Smooth muscle cell of bladder (primary cell): ENCODE data around the gene OR14C36. TPM values are rescaled to one million over a fixed set of nuclear protein-coding genes. Genes with fewer than 3 reads are reported as not detected.

Experiments
- total RNA-seq: library from RNA; depleted of rRNA; stranded (reverse); fragments of >200 nt; gene quantifications from 2 replicates; pipeline ENCODE4 v1.2.3, GENCODE V29; 2014

The OR14C36 gene, protein sequence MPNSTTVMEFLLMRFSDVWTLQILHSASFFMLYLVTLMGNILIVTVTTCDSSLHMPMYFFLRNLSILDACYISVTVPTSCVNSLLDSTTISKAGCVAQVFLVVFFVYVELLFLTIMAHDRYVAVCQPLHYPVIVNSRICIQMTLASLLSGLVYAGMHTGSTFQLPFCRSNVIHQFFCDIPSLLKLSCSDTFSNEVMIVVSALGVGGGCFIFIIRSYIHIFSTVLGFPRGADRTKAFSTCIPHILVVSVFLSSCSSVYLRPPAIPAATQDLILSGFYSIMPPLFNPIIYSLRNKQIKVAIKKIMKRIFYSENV
- total RNA-seq: not detected in 2 replicates

DNA sequence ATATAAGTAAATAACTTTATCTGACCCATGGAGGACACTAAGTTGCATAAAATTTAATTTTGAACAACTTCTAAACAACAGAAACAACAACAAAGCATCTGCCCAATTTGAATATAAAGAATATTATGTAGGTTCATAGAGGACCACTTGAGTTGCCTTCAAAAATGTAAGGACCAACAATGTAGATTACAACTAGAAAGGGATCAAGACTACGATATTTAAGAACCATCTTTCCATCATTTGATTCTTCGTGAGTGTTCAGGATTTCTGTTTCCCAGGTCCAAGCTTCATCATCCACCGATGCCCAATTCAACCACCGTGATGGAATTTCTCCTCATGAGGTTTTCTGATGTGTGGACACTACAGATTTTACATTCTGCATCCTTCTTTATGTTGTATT is at the start of gene OR14C36:
OR14C36 (plus strand) TSS at position 301 of the 400 bp plus-strand sequence; CDS start at position 301, 0 bp downstream.

DNA sequence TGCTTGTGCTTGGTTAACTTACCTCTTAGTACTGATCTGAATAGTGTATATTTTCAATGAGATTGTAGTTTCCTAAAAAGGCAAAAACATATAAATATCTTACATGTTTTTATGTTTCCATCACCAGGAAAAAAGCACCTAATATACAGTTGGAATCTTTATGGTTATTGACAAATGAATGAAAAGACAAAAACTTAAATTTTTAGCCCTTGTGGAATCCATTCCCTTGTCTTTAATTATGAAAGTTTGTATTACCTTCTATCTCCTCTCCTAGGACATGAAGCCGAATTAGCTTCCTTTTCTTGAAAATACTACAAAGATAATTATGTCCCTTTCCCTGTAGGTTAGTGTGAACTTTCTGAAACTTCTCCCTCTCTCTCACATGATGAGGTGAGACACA is 45.3 kb upstream of the OR14C36 start, which contains the start of gene OR2T12:
OR2T12 (minus strand) TSS at position 101 of the 400 bp plus-strand sequence. CDS start 7,846 bp downstream, outside the sequence.

DNA sequence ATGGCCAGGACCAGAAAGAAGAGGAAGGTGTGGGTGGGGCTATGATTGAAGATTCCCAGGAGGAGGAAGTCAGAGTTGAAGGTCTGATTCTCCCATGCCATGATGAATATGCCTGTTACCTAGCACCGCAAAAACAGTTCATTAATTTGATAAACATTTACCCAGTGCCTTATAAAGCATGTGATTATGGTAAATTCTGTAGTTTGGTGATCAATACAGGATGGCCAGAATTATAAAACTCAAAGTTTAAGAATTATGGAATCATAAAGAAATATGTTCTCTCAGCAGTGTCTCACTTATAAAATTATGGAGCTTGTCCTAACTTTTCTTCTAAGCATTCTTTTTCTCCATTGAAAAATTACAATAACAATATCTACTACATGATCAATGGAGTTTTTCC is 24.1 kb upstream of the OR14C36 start, which contains the start of gene OR2M7:
OR2M7 (minus strand) TSS at position 101 of the 400 bp plus-strand sequence; CDS start at position 101, 0 bp downstream.

DNA sequence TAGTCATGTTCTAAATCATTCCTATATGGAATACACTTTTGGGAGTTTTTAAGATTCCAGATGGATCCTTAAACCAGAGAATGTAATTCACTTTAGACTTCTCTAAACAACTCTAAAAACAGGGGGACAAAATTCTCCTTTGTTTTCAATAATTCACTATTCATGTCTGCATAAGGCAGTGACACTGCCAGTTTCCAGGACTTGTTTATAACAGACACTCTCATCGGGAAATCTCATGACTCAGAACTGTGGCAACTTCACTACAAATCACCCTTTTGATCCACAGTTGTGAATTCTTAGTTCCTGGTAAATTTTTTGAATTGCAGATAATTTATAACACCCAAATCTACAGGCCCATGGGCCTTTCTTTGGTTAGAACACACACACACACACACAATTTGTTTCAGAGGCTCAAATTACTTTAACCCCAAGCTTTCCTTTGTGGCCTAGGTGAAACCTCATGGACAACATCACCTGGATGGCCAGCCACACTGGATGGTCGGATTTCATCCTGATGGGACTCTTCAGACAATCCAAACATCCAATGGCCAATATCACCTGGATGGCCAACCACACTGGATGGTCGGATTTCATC is 12.6 kb downstream of the OR14C36 start, which contains the start of gene OR2T4:
OR2T4 (plus strand) TSS at position 545 of the 595 bp plus-strand sequence; CDS start at position 545, 0 bp downstream.

DNA sequence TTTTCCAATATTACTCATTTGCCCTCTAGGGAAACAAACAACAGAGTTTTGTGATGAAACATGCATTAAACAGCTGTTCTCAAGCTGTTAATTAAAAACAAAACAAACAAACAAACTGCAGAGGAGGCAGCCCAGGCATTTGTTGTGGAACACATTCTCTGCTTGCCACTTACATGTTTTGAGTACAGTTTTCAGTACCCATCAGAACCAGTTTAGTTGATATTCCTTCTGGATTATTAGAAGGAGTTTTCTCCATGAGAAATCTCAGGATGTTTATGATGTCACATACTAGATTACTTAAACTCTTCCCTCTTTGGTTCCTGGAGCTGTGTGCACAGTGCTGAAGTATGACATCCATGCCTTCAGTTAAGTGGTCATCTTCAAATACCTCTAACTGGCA is 26.9 kb downstream of the OR14C36 start, which contains the start of gene OR2T6:
OR2T6 (plus strand) TSS at position 301 of the 400 bp plus-strand sequence. CDS start 11,863 bp downstream, outside the sequence.

Other genes with a start within 250 kb of the OR14C36 start
- gene OR2M5, start 203.6 kb upstream of the OR14C36 start, total RNA-seq: not detected in 2 replicates
- not detected in 2 replicates for gene OR2M2, start 174.0 kb upstream of the OR14C36 start, total RNA-seq
- not detected in 2 replicates for gene OR2M3, start 151.5 kb upstream of the OR14C36 start, total RNA-seq
- not detected in 2 replicates for gene OR2M4, start 117.4 kb upstream of the OR14C36 start, total RNA-seq
- not detected in 2 replicates for gene OR2T33, start 70.8 kb upstream of the OR14C36 start, total RNA-seq
- not detected in 2 replicates for gene OR2T12, start 45.4 kb upstream of the OR14C36 start, total RNA-seq
- not detected in 2 replicates for gene OR2M7, start 24.2 kb upstream of the OR14C36 start, total RNA-seq
- gene OR2T4, start 12.9 kb downstream of the OR14C36 start, total RNA-seq: not detected in 2 replicates
- gene OR2T6, start 27.0 kb downstream of the OR14C36 start, total RNA-seq: not detected in 2 replicates
- gene OR2T1, start 54.3 kb downstream of the OR14C36 start, total RNA-seq: not detected in 2 replicates
- gene OR2T2, start 96.9 kb downstream of the OR14C36 start, total RNA-seq: not detected in 2 replicates
- not detected in 2 replicates for gene OR2T3, start 124.6 kb downstream of the OR14C36 start, total RNA-seq
- not detected in 2 replicates for gene OR2T5, start 139.8 kb downstream of the OR14C36 start, total RNA-seq
- gene OR2G6, start 159.3 kb downstream of the OR14C36 start, total RNA-seq: not detected in 2 replicates
- gene OR2T29, start 214.0 kb downstream of the OR14C36 start, total RNA-seq: not detected in 2 replicates
- gene OR2T34, start 226.0 kb downstream of the OR14C36 start, total RNA-seq: not detected in 2 replicates
- not detected in 2 replicates for gene OR2T10, start 248.9 kb downstream of the OR14C36 start, total RNA-seq